AG10803 (cell line): Measurements from ENCODE around the gene ADAM29.

Experiments used
- DNase-seq: peaks from one replicate; pipeline ENCODE4 v3.0.0; 2010; ENCODE audit warnings: low read depth
- H3K4me3 ChIP-seq: 2 replicates; pipeline ENCODE4 v1.5.1; 2011; ENCODE audit warnings: mild to moderate bottlenecking, low read length, control low read depth
- TF ChIP-seq, protein P1 (sequence below): conservative IDR thresholded peaks from 2 replicates; pipeline ENCODE4 v1.5.1; 2011; ENCODE audit warnings: mild to moderate bottlenecking, low read length, control low read depth, inconsistent platforms

Gene ADAM29

GRCh38 chr4:174928174-174928573 is 10.0 kb downstream of the ADAM29 start:
- TF ChIP-seq, protein P1, sequence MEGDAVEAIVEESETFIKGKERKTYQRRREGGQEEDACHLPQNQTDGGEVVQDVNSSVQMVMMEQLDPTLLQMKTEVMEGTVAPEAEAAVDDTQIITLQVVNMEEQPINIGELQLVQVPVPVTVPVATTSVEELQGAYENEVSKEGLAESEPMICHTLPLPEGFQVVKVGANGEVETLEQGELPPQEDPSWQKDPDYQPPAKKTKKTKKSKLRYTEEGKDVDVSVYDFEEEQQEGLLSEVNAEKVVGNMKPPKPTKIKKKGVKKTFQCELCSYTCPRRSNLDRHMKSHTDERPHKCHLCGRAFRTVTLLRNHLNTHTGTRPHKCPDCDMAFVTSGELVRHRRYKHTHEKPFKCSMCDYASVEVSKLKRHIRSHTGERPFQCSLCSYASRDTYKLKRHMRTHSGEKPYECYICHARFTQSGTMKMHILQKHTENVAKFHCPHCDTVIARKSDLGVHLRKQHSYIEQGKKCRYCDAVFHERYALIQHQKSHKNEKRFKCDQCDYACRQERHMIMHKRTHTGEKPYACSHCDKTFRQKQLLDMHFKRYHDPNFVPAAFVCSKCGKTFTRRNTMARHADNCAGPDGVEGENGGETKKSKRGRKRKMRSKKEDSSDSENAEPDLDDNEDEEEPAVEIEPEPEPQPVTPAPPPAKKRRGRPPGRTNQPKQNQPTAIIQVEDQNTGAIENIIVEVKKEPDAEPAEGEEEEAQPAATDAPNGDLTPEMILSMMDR: no peak
- no peak for DNase-seq
- no peak overlapping the region for H3K4me3 ChIP-seq

GRCh38 chr4:174928575-174929253 is 10.6 kb downstream of the ADAM29 start:
- no peak for DNase-seq
- TF ChIP-seq, protein P1: no peak
- H3K4me3 ChIP-seq: no peak overlapping the region

DNA sequence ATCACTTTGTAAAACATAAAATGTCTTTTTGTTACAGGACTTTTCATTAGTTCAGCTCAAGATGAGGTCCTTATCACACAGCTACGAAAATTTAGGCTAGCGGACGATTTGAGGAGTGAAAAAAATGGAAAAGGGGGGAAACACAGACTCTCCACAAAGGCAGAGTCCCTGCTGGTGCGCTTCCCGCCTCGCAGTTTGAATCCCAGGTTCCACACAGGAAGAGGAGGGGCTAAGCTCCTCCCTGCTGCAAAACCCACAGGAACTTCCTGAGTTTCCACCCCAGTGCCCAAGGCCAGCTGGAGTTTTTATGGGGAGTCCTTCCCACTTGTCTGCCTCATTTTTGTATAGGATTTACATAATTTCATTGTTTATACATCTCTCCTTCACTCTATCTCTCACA is 11.2 kb downstream of the ADAM29 start:
- H3K4me3 ChIP-seq: no peak overlapping the region
- DNase-seq: no peak
- TF ChIP-seq, protein P1: no peak

DNA sequence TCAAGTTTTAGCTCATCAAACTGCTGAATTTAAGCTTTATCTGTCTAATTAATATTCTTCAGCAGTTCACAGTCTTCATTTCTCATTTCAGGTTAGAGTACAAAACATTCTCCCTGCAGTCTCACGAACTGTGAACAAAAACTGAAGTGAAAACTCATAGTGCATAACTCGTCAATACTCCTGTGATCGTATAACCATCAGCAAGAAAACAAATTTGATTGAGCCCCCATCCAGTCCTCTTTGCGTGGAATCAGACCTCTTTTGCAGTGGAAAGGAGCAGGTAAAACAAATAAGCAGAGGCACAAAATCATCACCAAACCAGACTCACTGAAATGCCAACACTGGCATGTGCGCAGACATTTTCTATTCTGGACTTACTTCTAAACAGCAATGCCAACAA is 12.7 kb downstream of the ADAM29 start:
- TF ChIP-seq, protein P1: no peak
- no peak for DNase-seq
- no peak overlapping the region for H3K4me3 ChIP-seq

GRCh38 chr4:174933083-174933482 is 14.9 kb downstream of the ADAM29 start:
- DNase-seq: no peak
- no peak overlapping the region for H3K4me3 ChIP-seq
- TF ChIP-seq, protein P1: no peak

- no peak for DNase-seq
- no peak overlapping the region for H3K4me3 ChIP-seq
- TF ChIP-seq, protein P1: no peak
Observed at GRCh38 chr4:174934360-174934759, 16.2 kb downstream of the ADAM29 start.

GRCh38 chr4:174935607-174936006 is 17.4 kb downstream of the ADAM29 start:
- TF ChIP-seq, protein P1: no peak
- no peak for DNase-seq
- H3K4me3 ChIP-seq: no peak overlapping the region
